HEK293 (cell line): Measurements from ENCODE around the gene CCDC77.

Source experiments
- CTCF ChIA-PET: fragments of 350-600 bp; formaldehyde crosslinking; extraction: SDS; loops from one replicate; lab custom pipeline; 2021; ENCODE audit warnings: antibody characterized with exemption; lab: Yijun Ruan, JAX
- POLR2A ChIA-PET: fragments of 300-600 bp; formaldehyde crosslinking; extraction: SDS; loops from one replicate; lab custom pipeline; 2020; ENCODE audit warnings: antibody characterized with exemption, inconsistent platforms; lab: Yijun Ruan, JAX
- H3K27ac ChIP-seq: fragments of 200-500 bp; sonication (Bioruptor generic); 2 replicates; pipeline ENCODE4 v1.5.1; 2014; ENCODE audit warnings: low read depth, low read length, control low read depth, inconsistent platforms; ENCODE audit errors: extremely low read depth
- H3K36me3 ChIP-seq, 2 experiments: fragments of 200-500 bp in 1 of 2; sonication (Bioruptor generic) in 1 of 2; 1 replicate in 1 of 2; 2 replicates in 1 of 2; pipeline ENCODE4 v1.5.1; 2014 to 2017; ENCODE audit warnings: inconsistent platforms in 2 of 2, low read length in 2 of 2; ENCODE audit not compliant: control insufficient read depth in 2 of 2, insufficient read depth in 1 of 2
- H3K4me1 ChIP-seq: fragments of 200-500 bp; sonication (Bioruptor generic); 2 replicates; pipeline ENCODE4 v1.5.1; 2014; ENCODE audit warnings: mild to moderate bottlenecking, low read length, inconsistent platforms; ENCODE audit not compliant: control insufficient read depth, insufficient read depth
- H3K4me3 ChIP-seq: 2 replicates; pipeline ENCODE4 v1.5.1; 2011; ENCODE audit warnings: low read depth, mild to moderate bottlenecking, control low read depth, low read length, moderate library complexity
- H3K9me3 ChIP-seq: fragments of 200-500 bp; sonication (Bioruptor generic); 2 replicates; pipeline ENCODE4 v1.5.1; 2014; ENCODE audit warnings: low read depth, low read length, inconsistent platforms; ENCODE audit not compliant: control insufficient read depth, insufficient read depth
- HOXD13 ChIP-seq: sonication (generic); formaldehyde crosslinking; IDR thresholded peaks from 2 replicates; pipeline ENCODE4 v1.8.0; 2022; ENCODE audit warnings: missing genetic modification reagents, borderline replicate concordance
- INSM2 ChIP-seq: fragments of 450-650 bp; formaldehyde crosslinking; IDR thresholded peaks from 2 replicates; pipeline ENCODE4 v1.5.1; 2016; ENCODE audit warnings: missing biosample characterization, missing genetic modification characterization
- PRDM6 ChIP-seq: fragments of 450-650 bp; formaldehyde crosslinking; IDR thresholded peaks from 2 replicates; pipeline ENCODE4 v1.5.1; 2017; ENCODE audit warnings: missing biosample characterization, missing genetic modification characterization
- SALL2 ChIP-seq: fragments of 450-650 bp; formaldehyde crosslinking; IDR thresholded peaks from 2 replicates; pipeline ENCODE4 v1.5.0; 2017; ENCODE audit warnings: missing biosample characterization, mild to moderate bottlenecking, missing genetic modification characterization, borderline replicate concordance
- ZBTB8A ChIP-seq: fragments of 450-650 bp; formaldehyde crosslinking; IDR thresholded peaks from 2 replicates; pipeline ENCODE4 v1.5.1; 2016; ENCODE audit warnings: missing biosample characterization, missing genetic modification characterization
- ZNF114 ChIP-seq: fragments of 450-650 bp; formaldehyde crosslinking; IDR thresholded peaks from 2 replicates; pipeline ENCODE4 v1.5.0; 2017; ENCODE audit warnings: missing biosample characterization, missing genetic modification characterization
- ZNF202 ChIP-seq: fragments of 450-650 bp; formaldehyde crosslinking; IDR thresholded peaks from 2 replicates; pipeline ENCODE4 v1.5.1; 2016; ENCODE audit warnings: missing biosample characterization, missing genetic modification characterization, borderline replicate concordance
- ZNF335 ChIP-seq: fragments of 450-650 bp; formaldehyde crosslinking; conservative IDR thresholded peaks from 2 replicates; pipeline ENCODE4 v1.5.1; 2016; ENCODE audit warnings: missing biosample characterization, missing genetic modification characterization
- ZNF37A ChIP-seq: fragments of 450-650 bp; IDR thresholded peaks from 2 replicates; pipeline ENCODE4 v1.5.1; 2018; ENCODE audit warnings: missing biosample characterization, missing genetic modification characterization
- ZNF488 ChIP-seq: fragments of 450-650 bp; formaldehyde crosslinking; IDR thresholded peaks from 2 replicates; pipeline ENCODE4 v1.5.1; 2016; ENCODE audit warnings: missing biosample characterization, missing genetic modification characterization
- ZNF596 ChIP-seq: fragments of 450-650 bp; IDR thresholded peaks from 2 replicates; pipeline ENCODE4 v1.5.0; 2018; ENCODE audit warnings: missing biosample characterization, mild to moderate bottlenecking, missing genetic modification characterization, moderate library complexity
- ZNF623 ChIP-seq: fragments of 450-650 bp; formaldehyde crosslinking; IDR thresholded peaks from 2 replicates; pipeline ENCODE4 v1.5.1; 2016; ENCODE audit warnings: missing biosample characterization, missing genetic modification characterization
- ZNF654 ChIP-seq: fragments of 450-650 bp; formaldehyde crosslinking; IDR thresholded peaks from 2 replicates; pipeline ENCODE4 v1.5.1; 2016; ENCODE audit warnings: low read depth, missing biosample characterization, missing genetic modification characterization
- ZSCAN16 ChIP-seq: fragments of 450-650 bp; formaldehyde crosslinking; IDR thresholded peaks from 2 replicates; pipeline ENCODE4 v1.5.1; 2016; ENCODE audit warnings: missing biosample characterization, missing genetic modification characterization
- TF ChIP-seq, protein P1 (sequence below): fragments of 450-650 bp; formaldehyde crosslinking; IDR thresholded peaks from 2 replicates; pipeline ENCODE4 v1.5.1; 2016; ENCODE audit warnings: missing biosample characterization, missing genetic modification characterization
- TF ChIP-seq, protein P2 (sequence below): fragments of 450-650 bp; IDR thresholded peaks from 2 replicates; pipeline ENCODE4 v1.5.1; 2018; ENCODE audit warnings: missing biosample characterization, missing genetic modification characterization

The CCDC77 gene

GRCh38 chr12:466762-467161 lies 65.3 kb downstream of the CCDC77 start (continued):
- no peak for TF ChIP-seq PRDM6 (tag by site-specific recombination)

- Histone ChIP-seq H3K27ac (no peak overlapping the region), H3K4me3 (no peak overlapping the region), H3K36me3 (no peaks in the 10 kb centered on the region; a peak in 1 of 3 replicates), H3K4me1 (peaks cover 9% of the 10 kb centered on the region), H3K9me3 (no peaks in the 10 kb centered on the region)
- ChIA-PET POLR2A (no interaction called here), CTCF (interaction anchor here (0.6 to 2.1 kb wide), 6 partner anchors 13 to 65 kb away, joined by 3 to 11 read pairs (median 6); no protein-coding TSS in a partner anchor)
- TF ChIP-seq, protein P1, sequence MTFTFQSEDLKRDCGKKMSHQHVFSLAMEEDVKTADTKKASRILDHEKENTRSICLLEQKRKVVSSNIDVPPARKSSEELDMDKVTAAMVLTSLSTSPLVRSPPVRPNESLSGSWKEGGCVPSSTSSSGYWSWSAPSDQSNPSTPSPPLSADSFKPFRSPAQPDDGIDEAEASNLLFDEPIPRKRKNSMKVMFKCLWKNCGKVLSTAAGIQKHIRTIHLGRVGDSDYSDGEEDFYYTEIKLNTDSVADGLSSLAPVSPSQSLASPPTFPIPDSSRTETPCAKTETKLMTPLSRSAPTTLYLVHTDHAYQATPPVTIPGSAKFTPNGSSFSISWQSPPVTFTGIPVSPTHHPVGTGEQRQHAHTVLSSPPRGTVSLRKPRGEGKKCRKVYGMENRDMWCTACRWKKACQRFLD (tag by site-specific recombination), result no peak
- TF ChIP-seq ZNF654 (tag by site-specific recombination) (no peak), ZNF335 (tag by site-specific recombination) (no peak), ZNF623 (tag by site-specific recombination) (no peak), ZBTB8A (tag by site-specific recombination) (no peak), ZNF488 (tag by site-specific recombination) (no peak), ZNF37A (tag by site-specific recombination) (no peak), HOXD13 (CRISPR knock-in tag) (no peak), SALL2 (tag by site-specific recombination) (no peak), ZNF114 (tag by site-specific recombination) (no peak), INSM2 (tag by site-specific recombination) (no peak), ZSCAN16 (tag by site-specific recombination) (no peak), ZNF202 (tag by site-specific recombination) (no peak), ZNF596 (tag by site-specific recombination) (no peak)
- TF ChIP-seq, protein P2, sequence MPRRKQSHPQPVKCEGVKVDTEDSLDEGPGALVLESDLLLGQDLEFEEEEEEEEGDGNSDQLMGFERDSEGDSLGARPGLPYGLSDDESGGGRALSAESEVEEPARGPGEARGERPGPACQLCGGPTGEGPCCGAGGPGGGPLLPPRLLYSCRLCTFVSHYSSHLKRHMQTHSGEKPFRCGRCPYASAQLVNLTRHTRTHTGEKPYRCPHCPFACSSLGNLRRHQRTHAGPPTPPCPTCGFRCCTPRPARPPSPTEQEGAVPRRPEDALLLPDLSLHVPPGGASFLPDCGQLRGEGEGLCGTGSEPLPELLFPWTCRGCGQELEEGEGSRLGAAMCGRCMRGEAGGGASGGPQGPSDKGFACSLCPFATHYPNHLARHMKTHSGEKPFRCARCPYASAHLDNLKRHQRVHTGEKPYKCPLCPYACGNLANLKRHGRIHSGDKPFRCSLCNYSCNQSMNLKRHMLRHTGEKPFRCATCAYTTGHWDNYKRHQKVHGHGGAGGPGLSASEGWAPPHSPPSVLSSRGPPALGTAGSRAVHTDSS (tag by site-specific recombination), result no peak
Observed at GRCh38 chr12:467591-467990, 66.1 kb downstream of the CCDC77 start.
